GM19099 (cell line): Measurements from ENCODE around the gene PIN4.

Experiments
- POLR2A ChIP-seq: IDR thresholded peaks from 3 replicates; pipeline ENCODE4 v1.6.1; 2011; ENCODE audit warnings: low read depth; ENCODE audit not compliant: insufficient read length; ENCODE audit errors: extremely low read depth

Gene PIN4

GRCh38 chrX:72169008-72169728, 12.4 kb upstream of the PIN4 start:
- TF ChIP-seq POLR2A = no peak

- no peak for TF ChIP-seq POLR2A
Measured at GRCh38 chrX:72176981-72177380, 4.6 kb upstream of the PIN4 start.

GRCh38 chrX:72180539-72180938, 1.0 kb upstream of the PIN4 start:
- TF ChIP-seq POLR2A = no peak

- no peak for TF ChIP-seq POLR2A
Measured at GRCh38 chrX:72182924-72183323, 1.4 kb downstream of the PIN4 start.

- no peak for TF ChIP-seq POLR2A
Measured at GRCh38 chrX:72201836-72202536, 20.4 kb downstream of the PIN4 start.

- no peak for TF ChIP-seq POLR2A
Measured at GRCh38 chrX:72202792-72203401, 21.3 kb downstream of the PIN4 start.

- no peak for TF ChIP-seq POLR2A
Measured at GRCh38 chrX:72203421-72203820, 21.9 kb downstream of the PIN4 start.

- TF ChIP-seq POLR2A = no peak
Measured at GRCh38 chrX:72205706-72206105, 24.1 kb downstream of the PIN4 start.

- TF ChIP-seq POLR2A = no peak
Measured at GRCh38 chrX:72207366-72207765, 25.8 kb downstream of the PIN4 start.

- TF ChIP-seq POLR2A = no peak
Measured at GRCh38 chrX:72208126-72208800, 26.7 kb downstream of the PIN4 start.

GRCh38 chrX:72216973-72217372, 35.4 kb downstream of the PIN4 start:
- no peak for TF ChIP-seq POLR2A

- no peak for TF ChIP-seq POLR2A
Measured at GRCh38 chrX:72230290-72230689, 48.7 kb downstream of the PIN4 start.

GRCh38 chrX:72236841-72237240, 55.3 kb downstream of the PIN4 start:
- TF ChIP-seq POLR2A = no peak

- no peak for TF ChIP-seq POLR2A
Measured at GRCh38 chrX:72238183-72238582, 56.6 kb downstream of the PIN4 start.

GRCh38 chrX:72238721-72239475, 57.3 kb downstream of the PIN4 start, which contains the start of gene ERCC6L:
Gene ERCC6L, minus strand, starts transcription at chrX:72239027. Its CDS starts 116 bp downstream, at chrX:72238911.
- TF ChIP-seq POLR2A = peak; percentile 59
